Measurements from ENCODE around the gene GIMAP1.

DNA sequence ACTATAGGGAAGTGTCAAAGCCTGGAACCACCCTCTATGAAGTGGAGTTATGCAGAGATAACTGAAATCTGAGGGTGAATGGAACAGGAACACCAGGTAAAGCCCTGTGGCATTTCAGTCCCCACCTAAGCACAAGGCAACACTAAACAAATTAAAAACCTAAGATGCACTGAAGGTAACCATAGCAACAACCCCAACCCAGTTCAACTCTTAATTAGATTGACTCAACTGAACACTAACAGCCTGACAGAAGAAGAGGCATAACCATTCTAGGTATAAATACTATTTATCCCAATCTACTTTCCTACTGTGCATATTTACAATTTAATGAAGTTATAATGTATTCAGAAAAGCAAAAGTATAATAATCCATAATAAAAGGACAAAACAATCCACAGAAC lies 11.6 kb downstream of the GIMAP1 start:
- TF ChIP-seq POLR2AphosphoS5 (IDR thresholded peaks at IDR 0.05; ENCODE audit: low read depth, low read length) (no peak), EGR1 (IDR thresholded peaks at IDR 0.05; ENCODE audit: borderline replicate concordance, low read depth, low read length) (no peak), CTCF (IDR thresholded peaks at IDR 0.05; ENCODE audit: control extremely low read depth in 1 of 3, insufficient read depth in 1 of 3, low read depth in 1 of 3, low read length in 3 of 3) (no peak), CREB1 (IDR thresholded peaks at IDR 0.05) (no peak), BRCA1 (IDR thresholded peaks at IDR 0.05; ENCODE audit: low read depth, low read length) (no peak), CHD2 (IDR thresholded peaks at IDR 0.05; ENCODE audit: low read length) (no peak), POLR2A (IDR thresholded peaks at IDR 0.05; ENCODE audit: control extremely low read depth in 1 of 2, low read depth in 2 of 2, low read length in 2 of 2) (no peak), SAP30 (IDR thresholded peaks at IDR 0.05; ENCODE audit: insufficient read depth, insufficient replicate concordance, low read length) (no peak), TAF1 (IDR thresholded peaks at IDR 0.05; ENCODE audit: low read depth, low read length) (no peak), CHD1 (IDR thresholded peaks at IDR 0.05; ENCODE audit: low read depth, low read length) (no peak), SUZ12 (IDR thresholded peaks at IDR 0.05; ENCODE audit: low read length) (no peak), RFX5 (IDR thresholded peaks at IDR 0.05; ENCODE audit: borderline replicate concordance, low read depth, low read length) (no peak), KDM5A (IDR thresholded peaks at IDR 0.05; ENCODE audit: low read length) (no peak), EZH2 (IDR thresholded peaks at IDR 0.05; ENCODE audit: low read depth, low read length, severe bottlenecking) (no peak)

All from H1 (cell line).